Measurements from ENCODE around the gene GAS2L1. TPM values are rescaled to one million over a fixed set of nuclear protein-coding genes. Genes with fewer than 3 reads are reported as not detected.

GAS2L1 gene
- total and polyA plus RNA-seq, 2 donors (not counting 1 experiment from before 2014, with no cell fraction given) = 0.25 TPM; not detected in 1

GRCh38 chr22:29311464-29312217, 5.2 kb downstream of the GAS2L1 start:
- no peak overlapping the region for H2AFZ ChIP-seq (ENCODE audit: insufficient read depth, low read depth, low read length, poor library complexity, severe bottlenecking)
- Mint-ChIP-seq H3K9me3 (ENCODE audit: insufficient read depth) (no peaks in the 10 kb centered on the region), H3K4me3 (no peak overlapping the region), H3K4me1 (peaks cover 35% of the 10 kb centered on the region), H3K27ac (no peak overlapping the region), H3K27me3 (peaks cover 41% of the 10 kb centered on the region)
- H3K4me2 ChIP-seq (replicated peaks; ENCODE audit: low read depth, low read length, poor library complexity, severe bottlenecking) = no peak overlapping the region
- no peaks in the 10 kb centered on the region for H3K36me3 ChIP-seq (replicated peaks in 1 of 2; ENCODE audit: control extremely low read depth in 1 of 2, control insufficient read depth in 1 of 2, extremely low read depth in 1 of 2, insufficient read depth in 2 of 2, low read length in 1 of 2)
- intact Hi-C loops (cut with micrococcal nuclease) = no loop called here
- H3K27ac ChIP-seq (ENCODE audit: low read length in 2 of 2) = no peak overlapping the region
- H3K9ac ChIP-seq (ENCODE audit: low read length) = no peak overlapping the region
- peaks cover 33 to 50% of the 10 kb centered on the region in 2 donors for H3K4me1 ChIP-seq (ENCODE audit: control insufficient read depth in 2 of 2, insufficient read depth in 2 of 2, low read length in 2 of 2)
- POLR2A ChIA-PET = no interaction called here
- 85% methylated on average over 50 of the region's 50 CpGs for WGBS (ENCODE audit: insufficient coverage)
- peaks cover 7% of the 10 kb centered on the region for H4K20me1 ChIP-seq (ENCODE audit: control insufficient read depth, insufficient read depth, low read length, poor library complexity, severe bottlenecking)
- H3K79me2 ChIP-seq (ENCODE audit: control insufficient read depth, insufficient read depth, low read length) = no peaks in the 10 kb centered on the region
- CTCF ChIA-PET = no interaction called here
- no peak overlapping the region for H3K4me3 ChIP-seq (ENCODE audit: control extremely low read depth in 1 of 5, extremely low read depth in 1 of 5, insufficient read depth in 1 of 5, low read depth in 2 of 5, low read length in 4 of 5)
- H3K27me3 ChIP-seq (replicated peaks in 1 of 4; ENCODE audit: control extremely low read depth in 1 of 4, control insufficient read depth in 3 of 4, insufficient read depth in 4 of 4, low read length in 3 of 4) = peaks cover 0 to 73% (median 28%) of the 10 kb centered on the region in 4 experiments
- H3K9me3 ChIP-seq (ENCODE audit: control extremely low read depth in 1 of 3, control insufficient read depth in 2 of 3, insufficient read depth in 1 of 3, low read length in 2 of 3) = peaks cover 0 to 28% (median 0%) of the 10 kb centered on the region in 3 donors
- TF ChIP-seq CTCF (IDR thresholded peaks at IDR 0.05) (no peak), EZH2 (IDR thresholded peaks at IDR 0.05; ENCODE audit: borderline replicate concordance, insufficient read depth, low read depth, low read length, poor library complexity, severe bottlenecking) (no peak)
- DNase-seq = no peak
- no peak for ATAC-seq (ENCODE audit: low read depth)

All from B cell (primary cell).